B cell (primary cell): ENCODE data around the gene MAPKAPK5. TPM values are rescaled to one million over a fixed set of nuclear protein-coding genes. Genes with fewer than 3 reads are reported as not detected.

Source experiments
- ATAC-seq: fragments of 200-7000 bp; cut with Tn5 transposase; one replicate; pipeline ENCODE4 v1.10.0; 2021; ENCODE audit warnings: low read depth, mild to moderate bottlenecking, moderate number of reproducible peaks, moderate library complexity
- CTCF ChIA-PET: fragments of 350-600 bp; sonication (Branson Sonifier 250); formaldehyde crosslinking; loops from one replicate; lab custom pipeline; 2021; ENCODE audit warnings: antibody characterized with exemption, inconsistent platforms; lab: Charles Lee
- POLR2A ChIA-PET: fragments of 350-600 bp; sonication (Branson Sonifier 250); formaldehyde crosslinking; loops from one replicate; lab custom pipeline; 2021; ENCODE audit warnings: antibody characterized with exemption; lab: Charles Lee
- DNase-seq: peaks from one replicate; pipeline ENCODE4 v3.0.0; 2013
- H2AFZ ChIP-seq: 2 replicates; pipeline ENCODE4 v1.6.1; 2012; ENCODE audit warnings: mild to moderate bottlenecking, low read depth, low read length; ENCODE audit not compliant: insufficient read depth, poor library complexity, severe bottlenecking
- H3K27ac ChIP-seq, 2 donors: 1 replicate in 1 of 2; 2 replicates in 1 of 2; pipeline ENCODE4 v1.5.1; 2012 to 2013; ENCODE audit warnings: low read length in 2 of 2, mild to moderate bottlenecking in 2 of 2, moderate library complexity in 1 of 2
- H3K27me3 ChIP-seq, 4 experiments: fragments of 200-600 bp in 1 of 4; sonication (generic) in 1 of 4; replicated peaks in 1 of 4; 1 replicate in 2 of 4; 2 replicates in 2 of 4; pipeline versions ENCODE4 v1.6.1 to v1.7.0; 2013 to 2016; ENCODE audit warnings: low read length in 3 of 4, mild to moderate bottlenecking in 2 of 4, mixed read lengths in 1 of 4, moderate library complexity in 1 of 4; ENCODE audit not compliant: insufficient read depth in 4 of 4, control insufficient read depth in 3 of 4; ENCODE audit errors: control extremely low read depth in 1 of 4
- H3K36me3 ChIP-seq, 2 experiments: replicated peaks in 1 of 2; 1 replicate in 1 of 2; 2 replicates in 1 of 2; pipeline versions ENCODE4 v1.6.1 to v1.7.1; 2013; ENCODE audit warnings: low read length in 1 of 2; ENCODE audit not compliant: insufficient read depth in 2 of 2, control insufficient read depth in 1 of 2; ENCODE audit errors: control extremely low read depth in 1 of 2, extremely low read depth in 1 of 2
- H3K4me1 ChIP-seq, 2 donors: fragments of 200-600 bp in 1 of 2; sonication (generic) in 1 of 2; 1 replicate in 1 of 2; 2 replicates in 1 of 2; pipeline versions ENCODE4 v1.5.1 to v1.6.1; 2013 to 2017; ENCODE audit warnings: low read length in 2 of 2; ENCODE audit not compliant: control insufficient read depth in 2 of 2, insufficient read depth in 2 of 2
- H3K4me2 ChIP-seq: replicated peaks from 2 replicates; pipeline ENCODE3; 2012; ENCODE audit warnings: mild to moderate bottlenecking, low read depth, low read length; ENCODE audit not compliant: poor library complexity, severe bottlenecking
- H3K4me3 ChIP-seq, 5 experiments: fragments of 200-600 bp in 1 of 5; sonication (generic) in 1 of 5; 1 replicate in 3 of 5; 2 replicates in 2 of 5; pipeline versions ENCODE4 v1.5.1 to v1.7.0; 2011 to 2016; ENCODE audit warnings: low read length in 4 of 5, mild to moderate bottlenecking in 4 of 5, low read depth in 2 of 5, control low read depth in 1 of 5, moderate library complexity in 1 of 5; ENCODE audit not compliant: insufficient read depth in 1 of 5; ENCODE audit errors: control extremely low read depth in 1 of 5, extremely low read depth in 1 of 5
- H3K79me2 ChIP-seq: fragments of 200-600 bp; sonication (generic); one replicate; pipeline ENCODE4 v1.6.0; 2016; ENCODE audit warnings: low read length; ENCODE audit not compliant: control insufficient read depth, insufficient read depth
- H3K9ac ChIP-seq: fragments of 200-600 bp; sonication (generic); 2 replicates; pipeline ENCODE4 v1.6.1; 2017; ENCODE audit warnings: mild to moderate bottlenecking, low read length, moderate library complexity
- H3K9me3 ChIP-seq, 3 donors: one replicate each; pipeline versions ENCODE4 v1.6.1 to v1.7.1; 2013; ENCODE audit warnings: low read length in 2 of 3; ENCODE audit not compliant: control insufficient read depth in 2 of 3, insufficient read depth in 1 of 3; ENCODE audit errors: control extremely low read depth in 1 of 3
- H4K20me1 ChIP-seq: 2 replicates; pipeline ENCODE4 v1.6.0; 2012; ENCODE audit warnings: mild to moderate bottlenecking, low read length; ENCODE audit not compliant: insufficient read depth, control insufficient read depth, poor library complexity, severe bottlenecking
- H3K27ac Mint-ChIP-seq: one replicate; pipeline ENCODE4 v1.8.0; 2021; ENCODE audit warnings: mixed read lengths
- H3K27me3 Mint-ChIP-seq: one replicate; pipeline ENCODE4 v1.8.0; 2021; ENCODE audit warnings: mixed read lengths
- H3K4me1 Mint-ChIP-seq: one replicate; pipeline ENCODE4 v1.8.0; 2021; ENCODE audit warnings: mixed read lengths
- H3K4me3 Mint-ChIP-seq: one replicate; pipeline ENCODE4 v1.8.0; 2021; ENCODE audit warnings: mixed read lengths
- H3K9me3 Mint-ChIP-seq: one replicate; pipeline ENCODE4 v1.8.0; 2022; ENCODE audit warnings: mixed read lengths; ENCODE audit not compliant: insufficient read depth
- CTCF ChIP-seq: fragments of 200-600 bp; IDR thresholded peaks from one replicate; pipeline ENCODE4 v1.8.0; 2022; ENCODE audit warnings: antibody characterized with exemption, mild to moderate bottlenecking
- EZH2 ChIP-seq: IDR thresholded peaks from 2 replicates; pipeline ENCODE4 v1.6.1; 2012; ENCODE audit warnings: borderline replicate concordance, low read depth, mild to moderate bottlenecking, moderate library complexity, low read length; ENCODE audit not compliant: insufficient read depth, poor library complexity, severe bottlenecking
- WGBS: methylation state at CpG from one replicate; pipeline ENCODE4 v1.1.5; 2013; ENCODE audit warnings: missing lambda C conversion rate; ENCODE audit not compliant: insufficient coverage; 5-methylcytosine and 5-hydroxymethylcytosine counted together
- intact Hi-C: fragments of 100-400 bp; cut with micrococcal nuclease; formaldehyde crosslinking; loops from one replicate; pipeline ENCODE4 v1.10.0; 2022
- polyA plus RNA-seq: library from polyadenylated mRNA; depleted of rRNA; stranded (reverse); fragments of >200 nt; gene quantifications from 2 replicates; pipeline ENCODE4 v1.2.3, GENCODE V29; 2012
- total RNA-seq, 2 donors: library from RNA; stranded (reverse); fragments of 120-200 nt in 1 of 2; gene quantifications; 1 replicate in 1 of 2; 2 replicates in 1 of 2; pipeline versions ENCODE4 v1.2.3 to v1.2.4, GENCODE V29; 2013 to 2022

MAPKAPK5 gene
- total and polyA plus RNA-seq, 2 donors (not counting 1 experiment from before 2014, with no cell fraction given): 60.2 to 64.4 TPM

DNA sequence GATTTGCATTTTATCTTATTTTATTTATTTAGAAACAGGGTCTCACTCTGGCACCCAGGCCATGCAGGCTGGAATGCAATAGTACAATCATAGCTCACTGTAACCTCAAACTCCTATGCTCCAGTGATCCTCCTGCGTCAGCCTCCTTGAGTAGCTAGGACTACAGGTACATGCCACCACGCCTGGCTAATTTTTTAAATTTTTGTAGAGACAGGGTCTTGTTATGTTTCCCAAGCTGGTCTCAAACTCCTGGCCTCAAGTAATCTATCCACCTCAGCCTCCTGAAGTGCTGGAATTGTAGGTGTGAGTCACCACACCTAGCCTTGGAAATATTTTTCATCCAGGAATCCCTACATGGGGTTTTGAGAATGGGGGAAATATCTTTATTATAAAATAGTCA, 84.6 kb downstream of the MAPKAPK5 start:
- no peak overlapping the region for H3K4me2 ChIP-seq
- 100% methylated on average over 1 of the region's 2 CpGs for whole genome bisulfite sequencing
- no peaks in the 10 kb centered on the region for H4K20me1 ChIP-seq
- H3K9me3 ChIP-seq: no peaks in the 10 kb centered on the region
- Mint-ChIP-seq H3K4me3 (no peak overlapping the region), H3K27ac (no peak overlapping the region), H3K4me1 (no peaks in the 10 kb centered on the region), H3K27me3 (no peaks in the 10 kb centered on the region), H3K9me3 (no peaks in the 10 kb centered on the region)
- no peak overlapping the region for H3K4me3 ChIP-seq
- DNase-seq (no peak), ATAC-seq (no peak)
- no peaks in the 10 kb centered on the region for H3K79me2 ChIP-seq
- TF ChIP-seq CTCF (no peak), EZH2 (no peak)
- H3K36me3 ChIP-seq: no peaks in the 10 kb centered on the region
- ChIA-PET POLR2A (interaction anchor here (0.6 kb wide), 2 partner anchors 11 to 160 kb away, joined by 4 to 7 read pairs; no protein-coding TSS in a partner anchor), CTCF (interaction anchor here (0.7 kb wide), 1 partner anchor 18 kb away, joined by 3 read pairs; no protein-coding TSS in a partner anchor)
- H3K9ac ChIP-seq: no peak overlapping the region
- H3K27me3 ChIP-seq: no peaks in the 10 kb centered on the region
- no peak overlapping the region for H2AFZ ChIP-seq
- no peaks in the 10 kb centered on the region for H3K4me1 ChIP-seq
- H3K27ac ChIP-seq: no peak overlapping the region
- intact Hi-C loops: no loop called here

GRCh38 chr12:111927346-111927745, 85.3 kb downstream of the MAPKAPK5 start:
- Mint-ChIP-seq H3K9me3 (no peaks in the 10 kb centered on the region), H3K4me1 (no peaks in the 10 kb centered on the region), H3K27me3 (no peaks in the 10 kb centered on the region), H3K4me3 (no peak overlapping the region), H3K27ac (no peak overlapping the region)
- no peaks in the 10 kb centered on the region for H3K27me3 ChIP-seq
- H3K4me2 ChIP-seq: no peak overlapping the region
- no peaks in the 10 kb centered on the region for H3K4me1 ChIP-seq
- no peaks in the 10 kb centered on the region for H3K79me2 ChIP-seq
- intact Hi-C loops: no loop called here
- H3K27ac ChIP-seq: no peak overlapping the region
- TF ChIP-seq CTCF: no peak
- TF ChIP-seq EZH2: no peak
- no peak overlapping the region for H3K4me3 ChIP-seq
- no peak overlapping the region for H3K9ac ChIP-seq
- POLR2A ChIA-PET: no interaction called here
- ATAC-seq (no peak), DNase-seq (no peak)
- no peaks in the 10 kb centered on the region for H3K9me3 ChIP-seq
- CTCF ChIA-PET: no interaction called here
- H2AFZ ChIP-seq: no peak overlapping the region
- no peaks in the 10 kb centered on the region for H4K20me1 ChIP-seq
- WGBS: 95% methylated on average over 2 of the region's 5 CpGs
- H3K36me3 ChIP-seq: no peaks in the 10 kb centered on the region
